SK-N-SH (cell line): ENCODE results near the gene C19orf44. TPM values are rescaled to one million over a fixed set of nuclear protein-coding genes. Genes with fewer than 3 reads are reported as not detected.

Experiments
- CTCF ChIA-PET: fragments of 300-600, 350-600 bp; formaldehyde crosslinking; extraction: SDS; loops from one replicate; lab custom pipeline; 2021; lab: Yijun Ruan, JAX
- POLR2A ChIA-PET: fragments of 350-600 bp; sonication (Branson Sonifier 250); formaldehyde crosslinking; extraction: SDS; loops from one replicate; lab custom pipeline; 2020; ENCODE audit warnings: antibody characterized with exemption, inconsistent platforms; lab: Yijun Ruan, JAX
- DNase-seq: peaks from one replicate; pipeline ENCODE4 v3.0.0; 2012
- H2AFZ ChIP-seq: fragments of 200-600 bp; sonication (generic); 2 replicates; pipeline ENCODE4 v1.8.1; 2016; ENCODE audit warnings: antibody characterized with exemption, mild to moderate bottlenecking, low read depth
- H3F3A ChIP-seq: fragments of 200-600 bp; sonication (generic); replicated peaks from 2 replicates; pipeline ENCODE3; 2016; ENCODE audit warnings: antibody characterized with exemption, mild to moderate bottlenecking; ENCODE audit not compliant: insufficient read depth
- H3K27ac ChIP-seq, 2 experiments: fragments of 200-500 bp in 1 of 2; fragments of 200-600 bp in 1 of 2; sonication (Bioruptor generic) in 1 of 2; sonication (generic), shearing (Covaris generic) in 1 of 2; 2 replicates each; pipeline versions ENCODE4 v1.5.1 to v1.6.1; 2014 to 2016; ENCODE audit warnings: low read depth in 2 of 2, inconsistent platforms in 1 of 2, low read length in 1 of 2, mild to moderate bottlenecking in 1 of 2, mixed read lengths in 1 of 2
- H3K27me3 ChIP-seq: fragments of 200-600 bp; sonication (generic), shearing (Covaris generic); 2 replicates; pipeline ENCODE4 v1.6.1; 2016; ENCODE audit warnings: mixed run types; ENCODE audit not compliant: insufficient read depth
- H3K36me3 ChIP-seq, 2 experiments: fragments of 200-500 bp in 1 of 2; fragments of 200-600 bp in 1 of 2; sonication (Bioruptor generic) in 1 of 2; sonication (generic) in 1 of 2; replicated peaks in 1 of 2; 2 replicates each; pipeline versions ENCODE3 to v1.5.1; 2014 to 2016; ENCODE audit warnings: low read length in 1 of 2, mild to moderate bottlenecking in 1 of 2; ENCODE audit not compliant: insufficient read depth in 2 of 2, control insufficient read depth in 1 of 2
- H3K4me1 ChIP-seq, 2 experiments: fragments of 200-500 bp in 1 of 2; fragments of 200-600 bp in 1 of 2; sonication (Bioruptor generic) in 1 of 2; sonication (generic), shearing (Covaris generic) in 1 of 2; 2 replicates each; pipeline versions ENCODE4 v1.5.1 to v1.6.1; 2014 to 2016; ENCODE audit warnings: low read depth in 1 of 2, low read length in 1 of 2, mixed run types in 1 of 2; ENCODE audit not compliant: insufficient read depth in 2 of 2, control insufficient read depth in 1 of 2
- H3K4me2 ChIP-seq: fragments of 200-600 bp; sonication (generic), shearing (Covaris generic); 2 replicates; pipeline ENCODE4 v1.6.1; 2017; ENCODE audit warnings: mixed run types
- H3K4me3 ChIP-seq, 2 experiments: fragments of 200-500 bp in 1 of 2; fragments of 200-600 bp in 1 of 2; sonication (Bioruptor generic) in 1 of 2; sonication (generic), shearing (Covaris generic) in 1 of 2; 2 replicates each; pipeline versions ENCODE4 v1.5.1 to v1.8.1; 2014 to 2016; ENCODE audit warnings: low read depth in 2 of 2, inconsistent platforms in 1 of 2, low read length in 1 of 2, mild to moderate bottlenecking in 1 of 2, mixed read lengths in 1 of 2, moderate library complexity in 1 of 2
- H3K79me2 ChIP-seq: fragments of 200-600 bp; sonication (generic); 2 replicates; pipeline ENCODE4 v1.8.1; 2017; ENCODE audit warnings: mild to moderate bottlenecking; ENCODE audit not compliant: insufficient read depth
- H3K9ac ChIP-seq: fragments of 200-600 bp; sonication (generic); 2 replicates; pipeline ENCODE4 v1.6.1; 2017; ENCODE audit warnings: mixed run types
- H3K9me2 ChIP-seq: fragments of 200-600 bp; sonication (generic); 2 replicates; pipeline ENCODE4 v1.6.1; 2017; ENCODE audit warnings: mixed run types
- H3K9me3 ChIP-seq: fragments of 200-600 bp; sonication (generic); 2 replicates; pipeline ENCODE4 v1.6.1; 2017; ENCODE audit warnings: mixed run types, mild to moderate bottlenecking, moderate library complexity
- H4K20me1 ChIP-seq: fragments of 200-600 bp; sonication (generic); 2 replicates; pipeline ENCODE4 v1.6.1; 2017; ENCODE audit warnings: mild to moderate bottlenecking, mixed run types; ENCODE audit not compliant: insufficient read depth
- ELF1 ChIP-seq: IDR thresholded peaks from 2 replicates; pipeline ENCODE4 v1.4.0; 2012
- EP300 ChIP-seq, 2 experiments: IDR thresholded peaks; 2 replicates each; pipeline versions ENCODE4 v1.4.0 to v1.6.1; 2012; ENCODE audit warnings: borderline replicate concordance in 1 of 2, low read depth in 1 of 2, low read length in 1 of 2
- EZH2phosphoT487 ChIP-seq: fragments of 200-600 bp; sonication (generic); IDR thresholded peaks from 2 replicates; pipeline ENCODE4 v1.6.1; 2017; ENCODE audit warnings: low read depth, mixed run types, mild to moderate bottlenecking, antibody characterized with exemption, moderate library complexity, borderline replicate concordance
- FOSL2 ChIP-seq: IDR thresholded peaks from 2 replicates; pipeline ENCODE4 v1.4.0; 2012; ENCODE audit warnings: low read depth, mild to moderate bottlenecking, moderate library complexity, borderline replicate concordance
- FOXJ3 ChIP-seq: sonication (generic); formaldehyde crosslinking; IDR thresholded peaks from 2 replicates; pipeline ENCODE4 v1.5.1; 2020; ENCODE audit warnings: mild to moderate bottlenecking, missing genetic modification reagents
- GABPA ChIP-seq: IDR thresholded peaks from 2 replicates; pipeline ENCODE4 v1.4.0; 2012; ENCODE audit warnings: low read depth, mild to moderate bottlenecking
- JUND ChIP-seq: IDR thresholded peaks from 2 replicates; pipeline ENCODE4 v1.4.0; 2012
- MXI1 ChIP-seq: IDR thresholded peaks from 2 replicates; pipeline ENCODE4 v1.6.1; 2012; ENCODE audit warnings: mild to moderate bottlenecking, low read depth, low read length, improper control_type of control experiment
- NRF1 ChIP-seq: IDR thresholded peaks from 2 replicates; pipeline ENCODE4 v1.6.1; 2012; ENCODE audit warnings: low read depth, mild to moderate bottlenecking, low read length
- POLR2AphosphoS5 ChIP-seq: IDR thresholded peaks from 2 replicates; pipeline ENCODE4 v1.6.1; 2012; ENCODE audit warnings: low read depth, low read length
- RAD21 ChIP-seq: IDR thresholded peaks from 2 replicates; pipeline ENCODE4 v1.6.1; 2012; ENCODE audit warnings: mild to moderate bottlenecking, low read length
- RCOR1 ChIP-seq: fragments of 150-350 bp; IDR thresholded peaks from 2 replicates; pipeline ENCODE4 v1.6.1; 2017; ENCODE audit warnings: antibody characterized with exemption, low read length
- RXRA ChIP-seq: IDR thresholded peaks from 2 replicates; pipeline ENCODE4 v1.4.0; 2012; ENCODE audit warnings: low read depth, mild to moderate bottlenecking, borderline replicate concordance
- TCF12 ChIP-seq: IDR thresholded peaks from 2 replicates; pipeline ENCODE4 v1.4.0; 2012
- TEAD4 ChIP-seq: IDR thresholded peaks from 2 replicates; pipeline ENCODE4 v1.4.0; 2012; ENCODE audit warnings: mild to moderate bottlenecking, borderline replicate concordance; ENCODE audit not compliant: insufficient read depth
- YY1 ChIP-seq: IDR thresholded peaks from 2 replicates; pipeline ENCODE4 v1.4.0; 2012; ENCODE audit warnings: low read depth, mild to moderate bottlenecking
- WGBS: methylation state at CpG from one replicate; pipeline ENCODE4 v1.1.6; 2017; ENCODE audit warnings: low lambda C conversion rate; 5-methylcytosine and 5-hydroxymethylcytosine counted together
- polyA plus RNA-seq, 3 experiments: library from polyadenylated mRNA; depleted of rRNA; stranded (reverse); fragments of >200 nt; gene quantifications; 2 replicates each; pipeline ENCODE4 v1.2.3, GENCODE V29; 2012
- TF ChIP-seq, protein P1 (sequence below): fragments of 200-600 bp; sonication (generic); IDR thresholded peaks from 2 replicates; pipeline ENCODE4 v1.6.1; 2017; ENCODE audit warnings: antibody characterized with exemption, mild to moderate bottlenecking, moderate library complexity
- TF ChIP-seq, protein P2 (sequence below): IDR thresholded peaks from 2 replicates; pipeline ENCODE4 v1.4.0; 2012; ENCODE audit warnings: low read depth
- TF ChIP-seq, protein P3 (sequence below): IDR thresholded peaks from 2 replicates; pipeline ENCODE4 v1.4.0; 2012; ENCODE audit warnings: low read depth, borderline replicate concordance
- TF ChIP-seq, protein P4 (sequence below): fragments of 150-350 bp; IDR thresholded peaks from 2 replicates; pipeline ENCODE4 v1.6.1; 2016; ENCODE audit warnings: mild to moderate bottlenecking, low read depth, low read length

Gene C19orf44
- polyA plus RNA-seq, 1 of the 3 experiments (the other 2 are of a cell fraction): 6.0 TPM

DNA sequence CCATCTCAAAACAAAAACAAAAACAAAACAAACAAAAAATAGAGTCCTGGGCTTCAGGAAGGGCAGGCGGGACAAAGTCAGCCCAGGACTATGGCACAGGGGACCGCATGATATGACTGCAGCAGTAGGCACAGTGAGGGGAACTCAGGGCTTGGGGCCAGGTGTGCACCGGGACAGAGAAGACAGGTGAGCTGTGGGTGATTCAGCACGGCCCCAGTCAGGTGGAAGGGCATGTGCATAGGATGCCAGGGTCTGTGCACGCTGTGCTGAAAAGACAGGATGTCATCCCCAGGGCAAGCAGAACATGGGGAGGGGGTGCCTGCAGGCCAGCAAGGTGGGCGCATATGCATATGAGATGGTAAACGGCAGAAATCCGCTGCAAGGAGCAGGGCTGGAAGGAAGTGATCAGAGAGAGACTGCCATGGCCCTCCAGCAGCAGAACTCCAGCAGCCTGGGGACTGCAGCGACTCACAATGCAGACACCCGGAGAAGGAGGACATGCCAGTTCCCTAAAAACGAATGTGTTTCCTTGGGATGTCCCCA, 39.5 kb upstream of the C19orf44 start (continued):
- TF ChIP-seq EZH2phosphoT487 (no peak), NRF1 (no peak), GABPA (no peak), ELF1 (no peak), RCOR1 (no peak), JUND (no peak), TEAD4 (no peak), FOSL2 (no peak), RXRA (no peak), EP300 (IDR thresholded peaks at IDR 0.05; ENCODE audit: borderline replicate concordance in 1 of 2, low read depth in 1 of 2, low read length in 1 of 2) (no peak)
- TF ChIP-seq, protein P1, sequence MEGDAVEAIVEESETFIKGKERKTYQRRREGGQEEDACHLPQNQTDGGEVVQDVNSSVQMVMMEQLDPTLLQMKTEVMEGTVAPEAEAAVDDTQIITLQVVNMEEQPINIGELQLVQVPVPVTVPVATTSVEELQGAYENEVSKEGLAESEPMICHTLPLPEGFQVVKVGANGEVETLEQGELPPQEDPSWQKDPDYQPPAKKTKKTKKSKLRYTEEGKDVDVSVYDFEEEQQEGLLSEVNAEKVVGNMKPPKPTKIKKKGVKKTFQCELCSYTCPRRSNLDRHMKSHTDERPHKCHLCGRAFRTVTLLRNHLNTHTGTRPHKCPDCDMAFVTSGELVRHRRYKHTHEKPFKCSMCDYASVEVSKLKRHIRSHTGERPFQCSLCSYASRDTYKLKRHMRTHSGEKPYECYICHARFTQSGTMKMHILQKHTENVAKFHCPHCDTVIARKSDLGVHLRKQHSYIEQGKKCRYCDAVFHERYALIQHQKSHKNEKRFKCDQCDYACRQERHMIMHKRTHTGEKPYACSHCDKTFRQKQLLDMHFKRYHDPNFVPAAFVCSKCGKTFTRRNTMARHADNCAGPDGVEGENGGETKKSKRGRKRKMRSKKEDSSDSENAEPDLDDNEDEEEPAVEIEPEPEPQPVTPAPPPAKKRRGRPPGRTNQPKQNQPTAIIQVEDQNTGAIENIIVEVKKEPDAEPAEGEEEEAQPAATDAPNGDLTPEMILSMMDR: no peak

DNA sequence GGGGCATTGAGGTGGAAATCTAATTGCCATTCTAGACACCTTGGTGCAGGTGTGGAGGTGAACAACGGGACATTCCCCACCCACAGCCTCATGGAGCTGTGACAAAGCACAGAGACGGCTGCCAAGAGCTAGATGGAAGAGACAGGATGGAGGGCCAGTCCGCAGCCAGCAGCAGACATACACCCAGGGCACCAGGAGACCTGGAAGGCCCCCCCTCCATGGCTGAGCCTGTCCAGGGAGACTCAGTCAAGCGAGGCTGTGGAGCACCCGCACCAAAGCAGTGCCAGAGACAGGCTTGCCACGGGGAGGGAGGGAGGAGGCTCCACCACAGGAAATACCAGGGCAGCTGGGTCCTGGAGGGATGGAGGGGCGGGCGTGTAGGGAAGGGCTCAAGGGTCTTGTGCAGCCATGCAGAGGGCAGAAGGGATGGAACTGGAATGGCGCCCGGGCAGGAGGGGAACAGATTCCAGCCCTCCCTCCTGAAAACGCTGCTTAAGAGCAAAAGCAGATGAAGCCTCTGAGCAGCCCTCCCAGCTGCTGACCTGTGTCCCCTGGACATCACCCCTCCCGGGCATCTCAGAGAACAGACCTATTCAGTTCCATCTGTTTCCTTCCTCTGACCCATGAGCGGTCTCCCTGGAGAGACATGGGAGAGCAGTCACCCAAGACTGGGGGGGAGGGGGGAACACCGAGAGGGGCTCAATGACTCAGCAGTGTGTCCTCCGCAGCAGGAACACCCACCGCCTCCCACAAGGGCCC, 38.8 kb upstream of the C19orf44 start:
- peak overlapping the region; percentile 35; the same call in 1 of the 2 replicates for H3K9ac ChIP-seq
- H4K20me1 ChIP-seq: peaks cover 8% of the 10 kb centered on the region; the same call in 1 of the 2 replicates
- H3K4me2 ChIP-seq: peak overlapping the region; percentile 89
- H2AFZ ChIP-seq: no peak overlapping the region
- H3K4me3 ChIP-seq: peak overlapping the region; percentile 21 to 52
- peak; percentile 87 for DNase-seq
- peak overlapping the region; percentile 63 to 94 for H3K27ac ChIP-seq
- H3K9me3 ChIP-seq: no peaks in the 10 kb centered on the region
- H3K27me3 ChIP-seq: no peaks in the 10 kb centered on the region
- H3K36me3 ChIP-seq: no peaks in the 10 kb centered on the region
- peaks cover 85% of the 10 kb centered on the region for H3K79me2 ChIP-seq
- H3F3A ChIP-seq: peaks cover 15% of the 10 kb centered on the region
- H3K9me2 ChIP-seq: no peaks in the 10 kb centered on the region
- WGBS: 8% methylated on average over 8 of the region's 16 CpGs
- POLR2A ChIA-PET: interaction anchor here (1.0 kb wide), 1 partner anchor 11 kb away, joined by 3 read pairs; no protein-coding TSS in a partner anchor
- peaks cover 23 to 43% of the 10 kb centered on the region in 2 experiments; a peak in 3 of 4 replicates for H3K4me1 ChIP-seq
- CTCF ChIA-PET: interaction anchor here (0.6 to 6.6 kb wide), 3 partner anchors 15 to 19 kb away, joined by 3 to 45 read pairs (median 4); no protein-coding TSS in a partner anchor
- TF ChIP-seq YY1 (peak; percentile 42), RXRA (no peak), RAD21 (peak; percentile 13; the same call in 1 of the 2 replicates), FOXJ3 (CRISPR knock-in tag) (peak; percentile 63; the same call in 1 of the 2 replicates), TCF12 (peak; percentile 70), MXI1 (peak; percentile 71), POLR2AphosphoS5 (0 out of 2 replicates have a peak, but pooled peaks have one; percentile 35), TEAD4 (0 out of 2 replicates have a peak, but pooled peaks have one; percentile 59), NRF1 (no peak), RCOR1 (peak; percentile 56)
- TF ChIP-seq, protein P2, sequence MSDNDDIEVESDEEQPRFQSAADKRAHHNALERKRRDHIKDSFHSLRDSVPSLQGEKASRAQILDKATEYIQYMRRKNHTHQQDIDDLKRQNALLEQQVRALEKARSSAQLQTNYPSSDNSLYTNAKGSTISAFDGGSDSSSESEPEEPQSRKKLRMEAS: peak; percentile 60; the same call in 1 of the 2 replicates
- TF ChIP-seq, protein P3, sequence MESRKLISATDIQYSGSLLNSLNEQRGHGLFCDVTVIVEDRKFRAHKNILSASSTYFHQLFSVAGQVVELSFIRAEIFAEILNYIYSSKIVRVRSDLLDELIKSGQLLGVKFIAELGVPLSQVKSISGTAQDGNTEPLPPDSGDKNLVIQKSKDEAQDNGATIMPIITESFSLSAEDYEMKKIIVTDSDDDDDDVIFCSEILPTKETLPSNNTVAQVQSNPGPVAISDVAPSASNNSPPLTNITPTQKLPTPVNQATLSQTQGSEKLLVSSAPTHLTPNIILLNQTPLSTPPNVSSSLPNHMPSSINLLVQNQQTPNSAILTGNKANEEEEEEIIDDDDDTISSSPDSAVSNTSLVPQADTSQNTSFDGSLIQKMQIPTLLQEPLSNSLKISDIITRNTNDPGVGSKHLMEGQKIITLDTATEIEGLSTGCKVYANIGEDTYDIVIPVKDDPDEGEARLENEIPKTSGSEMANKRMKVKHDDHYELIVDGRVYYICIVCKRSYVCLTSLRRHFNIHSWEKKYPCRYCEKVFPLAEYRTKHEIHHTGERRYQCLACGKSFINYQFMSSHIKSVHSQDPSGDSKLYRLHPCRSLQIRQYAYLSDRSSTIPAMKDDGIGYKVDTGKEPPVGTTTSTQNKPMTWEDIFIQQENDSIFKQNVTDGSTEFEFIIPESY: no peak
- TF ChIP-seq, protein P4, sequence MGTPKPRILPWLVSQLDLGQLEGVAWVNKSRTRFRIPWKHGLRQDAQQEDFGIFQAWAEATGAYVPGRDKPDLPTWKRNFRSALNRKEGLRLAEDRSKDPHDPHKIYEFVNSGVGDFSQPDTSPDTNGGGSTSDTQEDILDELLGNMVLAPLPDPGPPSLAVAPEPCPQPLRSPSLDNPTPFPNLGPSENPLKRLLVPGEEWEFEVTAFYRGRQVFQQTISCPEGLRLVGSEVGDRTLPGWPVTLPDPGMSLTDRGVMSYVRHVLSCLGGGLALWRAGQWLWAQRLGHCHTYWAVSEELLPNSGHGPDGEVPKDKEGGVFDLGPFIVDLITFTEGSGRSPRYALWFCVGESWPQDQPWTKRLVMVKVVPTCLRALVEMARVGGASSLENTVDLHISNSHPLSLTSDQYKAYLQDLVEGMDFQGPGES: no peak
